ENCODE results near the gene BMERB1.
"Not testable (repeated sequence)": the region's sequence is repeated elsewhere in the genome, so short reads cannot be mapped to it uniquely, and the experiment has no call there.

BMERB1 gene

GRCh38 chr16:15602285-15603044 is 168.1 kb downstream of the BMERB1 start:
- TF ChIP-seq CTCF (IDR thresholded peaks at IDR 0.05; ENCODE audit: low read depth, low read length), result no peak
- H3K4me3 ChIP-seq (ENCODE audit: low read depth, low read length), result no peak overlapping the region

- TF ChIP-seq CTCF (IDR thresholded peaks at IDR 0.05; ENCODE audit: low read depth, low read length), result no peak
- no peak overlapping the region for H3K4me3 ChIP-seq (ENCODE audit: low read depth, low read length)
These were observed 170.4 kb downstream of the BMERB1 start for GRCh38 chr16:15604460-15605440.

- TF ChIP-seq CTCF (IDR thresholded peaks at IDR 0.05; ENCODE audit: low read depth, low read length), result no peak
- no peak overlapping the region for H3K4me3 ChIP-seq (ENCODE audit: low read depth, low read length)
These were observed 171.6 kb downstream of the BMERB1 start for GRCh38 chr16:15605839-15606517.

- H3K4me3 ChIP-seq (ENCODE audit: low read depth, low read length), result no peak overlapping the region
- TF ChIP-seq CTCF (IDR thresholded peaks at IDR 0.05; ENCODE audit: low read depth, low read length), result no peak
These were observed 172.3 kb downstream of the BMERB1 start for GRCh38 chr16:15606518-15607220.

GRCh38 chr16:15607221-15607699 is 172.9 kb downstream of the BMERB1 start:
- not testable (repeated sequence) for H3K4me3 ChIP-seq (ENCODE audit: low read depth, low read length)

GRCh38 chr16:15607700-15608396 is 173.5 kb downstream of the BMERB1 start:
- no peak for TF ChIP-seq CTCF (IDR thresholded peaks at IDR 0.05; ENCODE audit: low read depth, low read length)
- no peak overlapping the region for H3K4me3 ChIP-seq (ENCODE audit: low read depth, low read length)
